HG02798 (cell line): ENCODE data around the gene SLMAP.

Experiments used
- ATAC-seq: cut with Tn5 transposase; IDR thresholded peaks from one replicate; pipeline ENCODE4 v1.9.1; 2021; ENCODE audit warnings: mild to moderate bottlenecking; ENCODE audit not compliant: unreplicated experiment, poor library complexity

The SLMAP gene

DNA sequence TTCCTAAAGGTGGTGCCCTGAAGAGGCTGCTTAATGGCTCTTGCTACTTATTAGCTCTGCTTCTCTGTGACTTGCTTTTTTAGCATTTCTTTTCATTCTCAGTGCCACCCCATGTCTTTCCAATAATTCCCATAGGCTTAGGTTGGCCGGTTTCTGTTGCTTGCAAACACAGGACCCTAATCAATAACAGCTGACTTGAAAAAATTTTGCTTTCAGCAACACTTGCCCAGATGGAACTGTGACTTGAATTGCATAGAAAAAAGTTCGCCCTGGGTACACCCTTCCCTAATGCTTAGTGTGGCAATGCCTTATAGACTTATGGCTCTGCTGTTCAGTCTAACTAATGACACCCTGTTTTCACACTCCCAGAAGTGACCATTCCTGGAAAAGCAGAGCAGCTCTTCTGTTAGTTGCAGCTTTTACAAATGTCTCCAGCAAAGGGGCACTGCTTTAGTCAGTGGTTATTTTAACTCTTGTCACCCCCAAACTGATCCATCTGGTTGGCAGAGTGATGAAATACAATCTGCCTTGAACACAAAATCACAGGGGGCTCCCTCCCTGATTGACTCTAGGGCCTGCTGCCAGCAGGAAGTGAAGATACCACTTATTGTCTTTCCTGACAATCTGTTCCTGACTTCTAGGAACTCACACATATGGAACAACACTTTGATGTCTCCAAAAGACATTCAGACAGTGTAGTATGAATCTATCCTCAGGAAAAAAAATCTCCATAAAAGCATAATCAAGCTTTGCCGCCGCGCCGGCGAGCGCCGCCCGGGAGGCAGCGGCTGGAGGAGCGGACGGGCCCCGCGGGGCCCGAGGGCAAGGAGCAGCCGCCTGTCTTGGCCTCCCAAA is 9.7 kb upstream of the SLMAP start:
- no peak for ATAC-seq

- ATAC-seq, result no peak
These were observed 6.6 kb upstream of the SLMAP start for GRCh38 chr3:57749542-57749941.

- no peak for ATAC-seq
These were observed 3.8 kb upstream of the SLMAP start for GRCh38 chr3:57752307-57752706.

GRCh38 chr3:57753016-57753415 is 3.1 kb upstream of the SLMAP start:
- no peak for ATAC-seq

- ATAC-seq, result no peak
These were observed 787 bp upstream of the SLMAP start for GRCh38 chr3:57755368-57755675.

DNA sequence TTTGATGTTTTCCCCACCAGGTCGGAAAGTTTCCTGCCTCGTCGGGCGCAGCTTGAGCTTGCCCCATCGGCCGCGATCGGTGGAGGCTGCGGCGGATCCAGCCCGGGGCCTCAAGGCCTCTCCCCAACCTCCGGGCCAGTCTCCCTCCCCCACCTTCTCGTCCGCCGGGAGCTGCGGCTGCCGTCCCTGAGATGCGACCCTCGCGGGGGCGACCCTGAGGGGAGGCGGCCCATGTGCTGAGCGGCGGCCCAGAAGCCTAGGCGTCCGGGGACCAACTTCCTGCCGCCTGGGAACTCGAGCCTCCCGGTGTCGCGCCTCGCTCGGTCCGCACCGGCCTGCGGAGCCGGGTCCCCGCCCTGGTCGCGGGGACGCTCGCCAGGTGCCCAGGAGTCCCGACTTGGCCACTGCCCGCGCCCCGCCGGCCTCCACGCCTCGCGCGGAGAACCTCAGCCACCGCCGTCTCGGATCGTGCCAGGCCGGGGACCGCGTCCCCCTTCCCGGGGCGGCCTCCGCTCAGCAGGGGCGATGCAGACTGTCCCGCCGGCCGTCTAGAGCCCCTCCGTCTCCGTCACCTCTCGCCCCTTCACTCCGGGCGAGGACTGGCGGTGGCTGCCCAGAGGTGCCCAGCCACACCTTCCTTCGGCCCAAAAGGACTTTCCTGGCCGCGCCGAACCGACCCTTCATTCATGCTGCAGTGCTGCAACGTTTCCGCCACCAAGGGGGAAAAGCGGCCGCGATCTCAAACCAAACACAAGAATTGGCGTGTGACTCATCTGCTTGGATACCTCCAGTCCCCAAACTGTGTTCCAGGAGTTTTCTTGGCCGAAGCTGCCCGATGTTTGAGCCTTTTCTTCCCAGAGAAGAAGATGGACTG is 656 bp downstream of the SLMAP start:
- ATAC-seq, result peak; percentile 22

- ATAC-seq, result no peak
These were observed 1.7 kb downstream of the SLMAP start for GRCh38 chr3:57757642-57758297.

DNA sequence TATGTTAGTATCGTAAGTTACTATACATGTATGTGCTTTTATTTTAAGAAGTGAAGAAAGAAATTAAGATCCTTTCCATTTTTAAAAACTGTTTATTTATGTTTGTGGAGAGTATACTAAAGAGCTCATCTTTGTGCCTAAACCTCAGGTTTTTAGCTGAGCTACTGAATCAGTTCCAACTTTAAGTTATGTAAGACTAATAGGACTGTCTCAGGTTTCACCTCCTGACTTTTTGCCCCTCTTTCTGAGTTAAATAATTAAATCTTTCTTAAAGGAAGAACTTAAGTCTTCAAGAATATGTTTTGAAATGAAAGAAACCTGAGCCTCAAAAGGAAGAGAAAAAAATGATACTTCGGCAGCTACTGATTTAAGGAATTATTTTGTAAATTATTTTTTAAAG is 2.6 kb downstream of the SLMAP start:
- ATAC-seq, result no peak

DNA sequence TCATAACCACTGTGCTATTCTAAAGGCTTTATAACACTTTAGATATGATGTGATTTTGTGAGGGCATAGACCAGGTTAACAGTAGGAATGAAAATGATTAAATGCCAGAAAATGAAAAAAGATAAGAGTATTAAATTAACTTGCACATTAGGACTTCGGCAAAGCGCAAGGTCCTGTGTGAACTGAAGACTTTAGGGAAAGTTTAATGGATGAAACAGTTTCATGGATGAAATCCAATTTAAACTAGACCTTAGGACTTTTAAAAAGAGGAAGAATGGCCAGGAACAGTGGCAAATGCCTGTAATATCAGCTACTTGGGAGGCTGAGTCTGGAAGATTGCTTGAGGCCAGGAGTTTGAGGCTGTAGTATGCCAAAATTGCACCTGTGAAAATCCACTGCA is 8.7 kb downstream of the SLMAP start:
- no peak for ATAC-seq

DNA sequence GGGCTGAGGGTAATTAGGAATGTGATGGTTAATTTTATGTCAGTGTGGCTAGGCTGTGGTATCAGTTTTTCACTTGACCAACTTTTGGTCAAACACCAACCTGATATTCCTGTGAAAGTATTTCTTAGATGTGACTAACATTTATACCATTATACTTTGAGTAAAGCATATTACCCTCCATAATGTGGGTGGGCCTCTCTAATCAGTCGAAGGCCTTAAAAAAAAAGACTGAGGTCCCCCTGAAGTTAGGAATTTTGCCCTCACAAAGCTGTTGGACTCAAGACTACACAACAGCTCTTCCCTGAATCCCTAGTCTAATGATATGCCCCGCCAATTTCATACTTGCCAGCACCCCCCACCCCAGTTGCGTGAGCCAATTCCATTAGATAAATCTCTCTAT is 12.5 kb downstream of the SLMAP start:
- no peak for ATAC-seq

GRCh38 chr3:57770009-57770827 is 14.1 kb downstream of the SLMAP start:
- no peak for ATAC-seq

DNA sequence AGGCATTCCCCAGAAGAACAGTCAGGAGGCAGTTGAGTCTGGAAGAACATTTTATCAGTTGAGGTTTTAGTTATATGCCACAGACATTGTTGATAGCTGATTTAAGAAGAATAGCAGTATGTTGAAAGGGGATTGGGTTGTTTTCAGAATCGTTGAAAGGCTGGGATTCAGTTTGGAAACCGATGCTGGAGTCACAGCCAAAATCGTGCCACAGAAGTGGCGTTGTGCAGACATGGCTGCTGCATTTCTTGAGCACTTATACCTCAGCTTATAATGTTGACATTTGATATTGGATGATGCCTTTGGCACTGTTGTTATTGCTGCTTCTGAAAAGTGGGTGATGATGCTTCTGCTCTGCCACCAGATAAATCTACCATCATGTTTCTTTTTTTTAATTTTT is 16.1 kb downstream of the SLMAP start:
- ATAC-seq, result no peak

- ATAC-seq, result no peak
These were observed 21.7 kb downstream of the SLMAP start for GRCh38 chr3:57777774-57778173.

DNA sequence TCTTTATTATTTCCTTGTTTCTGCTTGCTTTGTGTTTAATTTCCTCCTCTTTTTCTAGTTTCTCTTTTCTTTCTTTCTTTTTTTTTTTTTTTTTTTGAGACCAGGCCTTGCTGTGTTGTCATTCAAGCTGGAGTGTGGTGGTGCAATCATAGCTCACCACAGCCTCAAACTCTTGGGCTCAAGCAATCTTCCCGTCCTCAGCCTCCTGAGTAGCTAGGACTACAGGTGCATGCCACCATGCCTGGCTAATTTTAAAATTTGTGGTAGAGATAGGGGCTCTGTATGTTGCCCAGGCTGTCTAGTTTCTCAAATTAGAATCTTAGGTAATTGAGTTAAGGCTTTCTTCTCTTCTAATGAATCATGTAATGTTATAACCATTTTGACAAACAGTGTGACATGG is 22.4 kb downstream of the SLMAP start:
- no peak for ATAC-seq

DNA sequence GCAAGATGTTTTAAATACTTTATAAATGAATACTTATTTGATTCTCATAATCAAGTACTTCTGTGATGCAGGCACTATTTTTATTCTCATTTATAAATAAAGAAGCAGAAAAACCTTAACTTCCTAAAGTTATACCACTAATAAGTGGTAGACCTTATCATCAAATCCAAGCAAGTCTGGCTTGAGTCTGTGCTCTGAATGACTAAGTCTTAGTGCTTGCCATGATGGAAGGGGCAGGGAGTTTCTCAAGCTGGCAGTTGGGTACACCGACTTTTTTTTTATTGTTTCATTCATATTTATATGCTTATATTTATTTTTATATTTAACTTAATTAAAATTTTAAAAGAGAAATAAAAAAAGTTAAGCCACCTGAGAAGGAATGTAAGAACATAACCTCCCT is 23.6 kb downstream of the SLMAP start:
- ATAC-seq, result no peak

GRCh38 chr3:57783186-57784088 is 27.3 kb downstream of the SLMAP start:
- no peak for ATAC-seq

- ATAC-seq, result no peak
These were observed 28.1 kb downstream of the SLMAP start for GRCh38 chr3:57784089-57784735.

DNA sequence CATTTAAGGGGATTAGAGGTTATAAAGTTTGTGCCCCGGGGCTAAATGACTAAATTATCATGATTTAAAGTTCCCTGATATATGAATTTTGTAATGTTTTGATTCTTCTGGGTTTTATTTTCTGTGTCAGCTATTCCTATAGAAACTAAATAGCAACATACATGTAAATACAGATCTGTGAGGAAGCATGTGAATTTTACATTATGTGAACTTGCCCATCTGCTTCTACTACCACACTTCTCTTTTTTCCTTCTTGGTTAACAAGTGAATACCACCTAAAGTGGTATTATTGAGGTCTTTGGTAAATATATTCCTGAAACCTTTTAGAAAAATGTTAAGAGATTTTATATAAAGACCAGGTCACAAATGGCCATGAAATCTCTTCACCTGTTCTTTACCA is 29.3 kb downstream of the SLMAP start:
- ATAC-seq, result no peak
